ENCODE results near the gene KRTAP5-8. TPM values are rescaled to one million over a fixed set of nuclear protein-coding genes. Genes with fewer than 3 reads are reported as not detected.
"Not testable (repeated sequence)": the region's sequence is repeated elsewhere in the genome, so short reads cannot be mapped to it uniquely, and the experiment has no call there.

The KRTAP5-8 gene
- total and polyA plus RNA-seq, 2 donors (not counting 3 experiments of a cell fraction or from before 2014, with no cell fraction given) = 0.17 TPM; not detected in 1

DNA sequence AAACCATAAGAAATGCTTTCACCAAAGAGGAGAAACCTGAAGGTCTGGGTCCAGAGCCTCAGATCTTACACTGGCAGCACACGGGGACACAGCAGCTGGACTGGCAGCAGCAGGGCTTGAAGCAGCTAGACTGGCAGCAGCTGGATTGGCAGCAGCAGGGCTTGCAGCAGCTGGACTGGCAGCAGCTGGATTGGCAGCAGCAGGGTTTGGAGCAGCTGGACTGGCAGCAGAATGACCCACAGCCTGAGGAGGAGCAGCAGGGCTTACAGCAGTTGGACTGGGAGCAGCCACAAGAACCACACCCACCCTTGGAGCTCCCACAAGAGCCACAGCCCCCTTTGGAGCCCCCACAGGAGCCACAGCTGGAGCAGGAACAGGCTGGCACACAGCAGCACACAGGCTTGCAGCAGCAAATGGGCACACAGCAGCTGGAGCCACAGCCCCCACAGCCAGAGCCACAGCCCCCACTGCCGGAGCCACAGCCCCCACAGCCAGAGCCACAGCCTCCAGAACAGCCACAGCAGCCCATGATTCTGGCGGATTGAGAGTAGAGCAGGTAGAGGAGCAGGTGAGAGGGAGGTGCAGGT lies 44.6 kb downstream of the KRTAP5-8 start, which contains the start of gene KRTAP5-11:
Gene KRTAP5-11, minus strand, starts transcription at position 567 of the 587 bp plus-strand sequence. Its CDS starts 38 bp downstream, at position 529.
- CTCF ChIA-PET = interaction anchor here (1.2 kb wide), 1 partner anchor 19 kb away, joined by 3 read pairs; no protein-coding TSS in a partner anchor

DNA sequence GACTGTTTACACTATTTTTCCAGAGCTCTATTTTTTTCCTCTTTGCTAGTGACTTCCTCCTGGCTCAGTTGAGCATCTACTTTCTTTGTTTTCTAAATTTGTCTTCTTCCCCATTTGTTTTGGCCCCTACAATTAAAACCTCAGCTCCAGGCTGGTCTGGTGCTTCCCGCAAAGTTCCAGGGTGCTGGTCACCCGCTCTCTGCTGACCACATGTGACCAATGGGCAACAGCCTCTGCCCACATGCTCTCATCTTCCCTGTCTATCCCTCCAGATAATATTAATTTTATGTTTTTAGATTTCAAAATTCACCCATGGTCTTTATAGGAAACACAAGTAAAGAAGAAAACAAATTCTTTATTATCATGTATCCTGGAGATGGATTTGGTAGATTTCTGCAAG lies 45.1 kb downstream of the KRTAP5-8 start:
- H3K9me1 ChIP-seq (replicated peaks; ENCODE audit: control insufficient read depth, extremely low read depth, insufficient read depth, low read length); DNase-seq (ENCODE audit: low read depth, low spot score); dilution Hi-C loops (cut with MboI; ENCODE audit: extremely low pct_ligation_motif_present, low sequenced_read_pairs); CTCF ChIA-PET; H3K4me2 ChIP-seq (ENCODE audit: insufficient read depth, low read length); H4K20me1 ChIP-seq (replicated peaks; ENCODE audit: control insufficient read depth, extremely low read depth, insufficient read depth, low read length); H3K4me3 ChIP-seq (replicated peaks in 1 of 3; ENCODE audit: insufficient read depth in 1 of 3, low read depth in 1 of 3, low read length in 3 of 3); POLR2A ChIA-PET; H3K4me1 ChIP-seq (ENCODE audit: control insufficient read depth, extremely low read depth, insufficient read depth, low read length); H2AFZ ChIP-seq (ENCODE audit: low read depth, low read length); H3K36me3 ChIP-seq (ENCODE audit: control insufficient read depth in 2 of 2, extremely low read depth in 1 of 2, insufficient read depth in 2 of 2, low read length in 2 of 2); H3K79me2 ChIP-seq (ENCODE audit: control insufficient read depth, insufficient read depth, low read length); H3K27ac ChIP-seq (ENCODE audit: insufficient read depth, low read depth, low read length); BruUV-seq (replicated peaks); H3K9ac ChIP-seq (replicated peaks; ENCODE audit: extremely low read depth, insufficient read depth, low read length); H3K9me3 ChIP-seq (replicated peaks; ENCODE audit: control insufficient read depth, insufficient read depth, low read length); H3K27me3 ChIP-seq (ENCODE audit: control insufficient read depth in 2 of 2, insufficient read depth in 2 of 2, low read length in 2 of 2); FAIRE-seq: not testable (repeated sequence)
- intact Hi-C loops (cut with micrococcal nuclease) = loop anchor here (10.0 kb wide), 1 partner anchor 98 kb away; no protein-coding TSS in a partner anchor

More for the DNA sequence above, 44.6 kb downstream of the KRTAP5-8 start, which contains the start of gene KRTAP5-11:
- BruUV-seq (replicated peaks) = no TSS peak
- Histone ChIP-seq H3K27ac (ENCODE audit: insufficient read depth, low read depth, low read length) (no peak within 1 kb of the TSS), H3K27me3 (ENCODE audit: control insufficient read depth in 2 of 2, insufficient read depth in 2 of 2, low read length in 2 of 2) (no peaks in the 10 kb centered on the region), H2AFZ (ENCODE audit: low read depth, low read length) (no peak within 1 kb of the TSS), H3K36me3 (ENCODE audit: control insufficient read depth in 2 of 2, extremely low read depth in 1 of 2, insufficient read depth in 2 of 2, low read length in 2 of 2) (no peaks in the 10 kb centered on the region), H3K4me1 (ENCODE audit: control insufficient read depth, extremely low read depth, insufficient read depth, low read length) (no peaks in the 10 kb centered on the region), H3K9me3 (replicated peaks; ENCODE audit: control insufficient read depth, insufficient read depth, low read length) (no peaks in the 10 kb centered on the region), H3K9me1 (replicated peaks; ENCODE audit: control insufficient read depth, extremely low read depth, insufficient read depth, low read length) (no peaks in the 10 kb centered on the region), H4K20me1 (replicated peaks; ENCODE audit: control insufficient read depth, extremely low read depth, insufficient read depth, low read length) (no peaks in the 10 kb centered on the region), H3K79me2 (ENCODE audit: control insufficient read depth, insufficient read depth, low read length) (no peaks in the 10 kb centered on the region), H3K4me2 (ENCODE audit: insufficient read depth, low read length) (no peak within 1 kb of the TSS), H3K9ac (replicated peaks; ENCODE audit: extremely low read depth, insufficient read depth, low read length) (no peak within 1 kb of the TSS), H3K4me3 (replicated peaks in 1 of 3; ENCODE audit: insufficient read depth in 1 of 3, low read depth in 1 of 3, low read length in 3 of 3) (no peak within 1 kb of the TSS)
- intact Hi-C loops (cut with micrococcal nuclease) = loop anchor here (10.0 kb wide), 1 partner anchor 98 kb away; no protein-coding TSS in a partner anchor
- FAIRE-seq (no peak), DNase-seq (ENCODE audit: low read depth, low spot score) (no peak)
- dilution Hi-C loops (cut with MboI; ENCODE audit: extremely low pct_ligation_motif_present, low sequenced_read_pairs) = no loop called here
- POLR2A ChIA-PET = no interaction called here
- TF ChIP-seq EZH2 (IDR thresholded peaks at IDR 0.05; ENCODE audit: borderline replicate concordance, low read depth, low read length, severe bottlenecking) (no peak), FOS (IDR thresholded peaks at IDR 0.05; ENCODE audit: borderline replicate concordance, insufficient read depth, low read length) (no peak), GATA2 (IDR thresholded peaks at IDR 0.05; ENCODE audit: insufficient read depth, insufficient read length, low read depth, low read length) (no peak), POLR2AphosphoS5 (IDR thresholded peaks at IDR 0.05; ENCODE audit: insufficient read depth, low read depth, low read length) (no peak), POLR2A (IDR thresholded peaks at IDR 0.05; ENCODE audit: low read depth, low read length) (no peak), MYC (IDR thresholded peaks at IDR 0.05; ENCODE audit: low read depth, low read length) (no peak), JUN (IDR thresholded peaks at IDR 0.05; ENCODE audit: borderline replicate concordance, insufficient read depth, insufficient read length, low read depth) (no peak)
- TF ChIP-seq, protein P1, sequence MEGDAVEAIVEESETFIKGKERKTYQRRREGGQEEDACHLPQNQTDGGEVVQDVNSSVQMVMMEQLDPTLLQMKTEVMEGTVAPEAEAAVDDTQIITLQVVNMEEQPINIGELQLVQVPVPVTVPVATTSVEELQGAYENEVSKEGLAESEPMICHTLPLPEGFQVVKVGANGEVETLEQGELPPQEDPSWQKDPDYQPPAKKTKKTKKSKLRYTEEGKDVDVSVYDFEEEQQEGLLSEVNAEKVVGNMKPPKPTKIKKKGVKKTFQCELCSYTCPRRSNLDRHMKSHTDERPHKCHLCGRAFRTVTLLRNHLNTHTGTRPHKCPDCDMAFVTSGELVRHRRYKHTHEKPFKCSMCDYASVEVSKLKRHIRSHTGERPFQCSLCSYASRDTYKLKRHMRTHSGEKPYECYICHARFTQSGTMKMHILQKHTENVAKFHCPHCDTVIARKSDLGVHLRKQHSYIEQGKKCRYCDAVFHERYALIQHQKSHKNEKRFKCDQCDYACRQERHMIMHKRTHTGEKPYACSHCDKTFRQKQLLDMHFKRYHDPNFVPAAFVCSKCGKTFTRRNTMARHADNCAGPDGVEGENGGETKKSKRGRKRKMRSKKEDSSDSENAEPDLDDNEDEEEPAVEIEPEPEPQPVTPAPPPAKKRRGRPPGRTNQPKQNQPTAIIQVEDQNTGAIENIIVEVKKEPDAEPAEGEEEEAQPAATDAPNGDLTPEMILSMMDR (IDR thresholded peaks at IDR 0.05; ENCODE audit: extremely low read depth in 1 of 2, insufficient read depth in 1 of 2, low read depth in 1 of 2, low read length in 2 of 2) = no peak
- TF ChIP-seq, protein P2, sequence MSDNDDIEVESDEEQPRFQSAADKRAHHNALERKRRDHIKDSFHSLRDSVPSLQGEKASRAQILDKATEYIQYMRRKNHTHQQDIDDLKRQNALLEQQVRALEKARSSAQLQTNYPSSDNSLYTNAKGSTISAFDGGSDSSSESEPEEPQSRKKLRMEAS (IDR thresholded peaks at IDR 0.05; ENCODE audit: insufficient read depth, insufficient read length) = no peak
